HUES64 (cell line): ENCODE results near the gene SFMBT2.

Experiments used
- H3K27ac ChIP-seq: 2 replicates; pipeline ENCODE4 v1.7.0; 2013; ENCODE audit warnings: low read depth, low read length, inconsistent platforms
- H3K27me3 ChIP-seq: 2 replicates; pipeline ENCODE4 v1.6.1; 2013; ENCODE audit warnings: mild to moderate bottlenecking, low read length; ENCODE audit not compliant: insufficient read depth
- H3K36me3 ChIP-seq: 2 replicates; pipeline ENCODE4 v1.6.1; 2013; ENCODE audit warnings: mild to moderate bottlenecking, low read length; ENCODE audit not compliant: insufficient read depth
- H3K4me1 ChIP-seq: 2 replicates; pipeline ENCODE4 v1.6.1; 2013; ENCODE audit warnings: mild to moderate bottlenecking, low read length, moderate library complexity; ENCODE audit not compliant: insufficient read depth
- H3K4me3 ChIP-seq: 2 replicates; pipeline ENCODE4 v1.5.1; 2013; ENCODE audit warnings: mild to moderate bottlenecking, low read length, moderate library complexity
- H3K9ac ChIP-seq: 2 replicates; pipeline ENCODE4 v1.6.1; 2013; ENCODE audit warnings: mild to moderate bottlenecking, low read depth, low read length
- H3K9me3 ChIP-seq: 2 replicates; pipeline ENCODE4 v1.6.1; 2013; ENCODE audit warnings: low read depth, low read length; ENCODE audit not compliant: insufficient read depth
- WGBS: fragments of 150-250, 120-280 bp; methylation state at CpG from one replicate; pipeline ENCODE4 v1.1.7; 2013; ENCODE audit warnings: missing lambda C conversion rate; 5-methylcytosine and 5-hydroxymethylcytosine counted together

SFMBT2 gene

DNA sequence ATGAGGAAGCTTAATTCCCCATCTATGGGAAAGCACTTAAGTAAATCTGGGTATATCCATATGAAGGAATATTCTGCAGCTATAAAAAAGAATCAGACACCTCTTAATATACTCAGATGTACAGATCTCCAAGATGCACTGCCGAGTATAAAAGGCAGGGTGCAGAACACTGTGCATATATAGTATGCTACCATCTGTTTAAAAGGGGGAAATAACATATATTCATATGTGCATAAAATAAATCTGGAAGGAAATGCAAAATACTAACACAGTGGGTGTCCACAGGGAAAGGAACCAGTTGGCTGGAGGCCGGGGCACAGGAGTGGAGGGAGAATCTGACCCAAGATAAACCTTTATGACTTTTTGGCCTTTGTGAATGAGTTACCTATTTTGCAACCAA lies 201.4 kb downstream of the SFMBT2 start:
- WGBS = 95% methylated on average over 2 of the region's 2 CpGs
- Histone ChIP-seq H3K4me1 (peaks cover 5% of the 10 kb centered on the region; the same call in 1 of the 2 replicates), H3K27ac (no peak overlapping the region), H3K4me3 (no peak overlapping the region), H3K36me3 (no peaks in the 10 kb centered on the region; the same call in 1 of the 2 replicates), H3K9ac (no peak overlapping the region), H3K9me3 (no peaks in the 10 kb centered on the region), H3K27me3 (no peaks in the 10 kb centered on the region)

DNA sequence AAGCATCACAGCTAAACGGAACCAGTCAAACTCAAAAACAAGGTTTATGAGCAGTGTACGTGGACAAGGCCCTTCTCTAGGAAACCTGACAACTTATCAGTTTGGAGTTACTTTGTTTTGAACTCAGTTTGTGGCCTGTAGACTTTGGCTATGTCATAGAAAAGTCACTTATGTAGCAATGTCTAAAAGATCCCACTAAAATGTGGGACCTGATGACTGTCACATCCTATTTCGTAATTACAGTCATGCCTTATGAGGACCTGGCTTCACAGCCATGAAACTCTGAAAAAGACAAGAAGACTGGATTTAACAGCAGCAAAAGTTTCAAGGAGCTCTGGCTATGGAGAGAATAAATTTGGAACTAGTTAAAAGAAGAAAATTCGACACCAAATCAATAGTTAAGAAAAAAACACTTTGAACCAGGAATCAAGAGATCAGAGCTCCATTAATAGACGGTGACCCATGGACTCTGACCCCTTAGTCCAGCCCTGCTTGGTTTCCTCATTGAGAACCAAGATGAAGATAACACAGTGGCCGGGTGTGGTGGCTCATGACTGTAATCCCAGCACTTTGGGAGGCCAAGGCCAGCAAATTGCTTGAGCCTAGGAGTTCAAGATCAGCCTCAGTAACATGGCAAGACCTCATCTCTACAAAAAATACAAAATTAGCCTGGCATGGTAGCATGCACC lies 204.3 kb downstream of the SFMBT2 start:
- H3K36me3 ChIP-seq = no peaks in the 10 kb centered on the region; the same call in 1 of the 2 replicates
- H3K4me1 ChIP-seq = peaks cover 3% of the 10 kb centered on the region; the same call in 1 of the 2 replicates
- no peaks in the 10 kb centered on the region for H3K9me3 ChIP-seq
- H3K4me3 ChIP-seq = no peak overlapping the region
- 95% methylated on average over 6 of the region's 6 CpGs for WGBS
- no peaks in the 10 kb centered on the region for H3K27me3 ChIP-seq
- H3K27ac ChIP-seq = no peak overlapping the region
- no peak overlapping the region for H3K9ac ChIP-seq

DNA sequence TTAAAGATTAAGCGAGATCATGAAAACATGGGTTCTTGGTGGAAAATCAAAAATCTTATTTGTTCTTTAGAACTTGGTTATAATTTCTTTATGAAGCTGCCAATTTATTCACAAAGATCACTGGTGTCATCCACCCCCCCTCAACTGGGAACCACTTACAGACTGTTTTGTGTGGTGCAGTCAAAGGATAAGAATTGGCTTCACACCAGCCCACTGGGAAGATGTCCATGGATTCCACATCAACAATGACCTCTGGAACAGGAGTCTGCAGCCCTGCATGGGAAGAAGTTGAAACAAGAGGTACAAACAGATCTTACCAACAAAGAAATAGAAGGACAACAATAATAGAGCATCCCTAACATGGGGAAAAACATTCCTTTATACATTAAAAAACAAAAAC lies 205.2 kb downstream of the SFMBT2 start:
- Histone ChIP-seq H3K27me3 (no peaks in the 10 kb centered on the region), H3K27ac (no peak overlapping the region), H3K36me3 (peaks cover 5% of the 10 kb centered on the region; the same call in 1 of the 2 replicates), H3K9ac (no peak overlapping the region), H3K9me3 (no peaks in the 10 kb centered on the region), H3K4me1 (no peaks in the 10 kb centered on the region), H3K4me3 (no peak overlapping the region)
- WGBS = 100% methylated on average over 1 of the region's 1 CpG

DNA sequence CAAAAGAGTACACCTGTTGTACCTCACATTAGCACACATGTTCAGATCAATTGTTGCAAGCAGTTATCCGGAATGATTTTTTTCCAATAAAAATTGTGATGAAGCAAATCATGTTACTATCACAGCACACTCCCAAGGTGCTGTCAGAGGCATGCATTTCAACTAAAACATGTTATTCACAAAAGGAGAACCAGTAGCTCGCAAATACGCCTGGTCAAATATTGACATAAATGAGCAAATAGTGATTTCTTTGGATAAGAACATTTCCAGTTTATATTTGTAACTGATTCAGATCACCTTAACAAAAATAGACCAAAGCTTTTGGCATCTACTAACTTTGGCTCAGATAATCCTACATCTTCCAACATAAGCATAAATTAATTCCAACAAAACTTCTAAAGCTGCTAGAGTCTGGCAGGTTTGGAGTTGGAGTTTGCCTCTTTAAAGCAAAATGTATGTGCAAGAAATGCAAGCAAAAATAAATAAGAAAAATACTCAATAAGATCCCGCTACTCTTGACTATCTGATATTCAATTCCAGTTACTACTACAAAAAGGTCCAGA lies 208.0 kb downstream of the SFMBT2 start:
- Histone ChIP-seq H3K36me3 (peaks cover 11% of the 10 kb centered on the region; the same call in 1 of the 2 replicates), H3K27ac (no peak overlapping the region), H3K4me1 (no peaks in the 10 kb centered on the region), H3K9ac (no peak overlapping the region), H3K27me3 (no peaks in the 10 kb centered on the region), H3K9me3 (no peaks in the 10 kb centered on the region), H3K4me3 (no peak overlapping the region)
- WGBS = 99% methylated on average over 4 of the region's 4 CpGs

DNA sequence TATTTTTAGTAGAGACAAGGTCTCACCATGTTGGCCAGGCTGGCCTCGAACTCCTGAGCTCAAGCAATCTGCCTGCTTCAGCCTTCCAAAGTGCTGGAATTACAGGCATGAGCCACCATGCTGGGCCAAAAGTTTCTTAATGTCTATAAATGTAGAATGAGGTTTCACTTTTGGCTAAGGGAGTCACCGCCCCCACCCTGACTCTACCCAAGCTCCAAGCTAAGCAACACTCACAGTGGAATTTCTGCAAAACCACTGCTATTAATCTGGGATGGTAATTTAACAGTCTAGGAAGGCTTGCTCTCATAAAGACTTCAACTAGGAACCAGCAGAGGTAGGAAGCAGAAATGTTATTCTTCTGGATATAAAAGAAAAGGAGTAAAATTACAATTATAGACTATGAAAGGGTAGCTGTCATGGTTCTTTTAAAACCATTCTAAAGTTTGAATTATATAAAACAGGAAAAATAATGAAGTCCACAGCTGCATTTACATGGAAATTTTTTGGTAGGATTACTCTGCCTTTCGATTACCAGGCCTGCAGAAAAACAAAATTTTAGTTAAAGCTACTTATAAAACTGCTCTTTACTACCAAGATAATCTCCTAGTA lies 211.6 kb downstream of the SFMBT2 start:
- Histone ChIP-seq H3K27ac (no peak overlapping the region), H3K27me3 (no peaks in the 10 kb centered on the region), H3K4me3 (no peak overlapping the region), H3K4me1 (no peaks in the 10 kb centered on the region), H3K36me3 (peaks cover 26% of the 10 kb centered on the region), H3K9ac (no peak overlapping the region), H3K9me3 (peaks cover 4% of the 10 kb centered on the region; the same call in 1 of the 2 replicates)
- WGBS = 93% methylated on average over 2 of the region's 3 CpGs

DNA sequence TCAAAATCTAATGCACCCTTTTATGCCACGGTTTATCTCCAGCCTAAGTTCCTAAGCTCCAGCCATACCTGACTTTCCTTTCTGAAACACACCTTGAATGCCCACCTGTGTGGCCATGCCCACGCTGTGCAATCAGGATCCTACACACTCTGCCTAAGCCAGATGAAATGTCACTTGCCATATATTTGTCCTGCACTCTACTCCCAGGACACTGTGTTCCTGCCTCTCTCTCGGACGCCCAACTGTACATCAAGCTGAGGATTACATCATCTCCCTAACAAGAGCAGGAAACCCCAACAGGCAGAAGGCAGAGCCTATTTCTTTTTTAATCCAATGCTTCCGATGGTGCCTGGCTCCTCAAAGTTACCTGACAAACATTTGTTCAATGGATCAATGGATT lies 214.6 kb downstream of the SFMBT2 start:
- peaks cover 4% of the 10 kb centered on the region; the same call in 1 of the 2 replicates for H3K9me3 ChIP-seq
- H3K4me3 ChIP-seq = no peak overlapping the region
- no peaks in the 10 kb centered on the region for H3K4me1 ChIP-seq
- 92% methylated on average over 5 of the region's 5 CpGs for WGBS
- no peaks in the 10 kb centered on the region for H3K27me3 ChIP-seq
- no peak overlapping the region for H3K27ac ChIP-seq
- H3K36me3 ChIP-seq = peaks cover 26% of the 10 kb centered on the region
- H3K9ac ChIP-seq = no peak overlapping the region

DNA sequence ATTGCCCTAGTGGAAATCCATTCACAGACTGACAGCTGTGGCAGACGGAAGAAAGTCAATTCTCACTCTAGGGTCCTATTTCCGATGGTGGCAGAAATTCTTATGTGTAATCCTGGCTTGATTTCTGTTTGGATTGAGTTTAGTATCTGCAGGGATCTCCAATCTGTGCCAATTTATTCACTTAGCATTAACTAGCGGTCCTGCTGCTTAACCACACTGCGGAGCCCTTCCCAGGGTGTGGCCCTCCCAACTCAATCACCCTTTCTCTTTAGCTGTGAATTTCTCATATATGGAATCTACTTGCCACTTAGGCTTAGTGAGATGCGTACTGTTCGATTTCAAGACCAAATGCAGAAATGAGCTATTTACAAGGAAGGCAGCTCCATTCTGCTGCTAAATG lies 215.7 kb downstream of the SFMBT2 start:
- Histone ChIP-seq H3K27ac (no peak overlapping the region), H3K9ac (no peak overlapping the region), H3K9me3 (peaks cover 4% of the 10 kb centered on the region; the same call in 1 of the 2 replicates), H3K4me1 (no peaks in the 10 kb centered on the region), H3K4me3 (no peak overlapping the region), H3K36me3 (peaks cover 21% of the 10 kb centered on the region), H3K27me3 (no peaks in the 10 kb centered on the region)
- 94% methylated on average over 6 of the region's 6 CpGs for WGBS

DNA sequence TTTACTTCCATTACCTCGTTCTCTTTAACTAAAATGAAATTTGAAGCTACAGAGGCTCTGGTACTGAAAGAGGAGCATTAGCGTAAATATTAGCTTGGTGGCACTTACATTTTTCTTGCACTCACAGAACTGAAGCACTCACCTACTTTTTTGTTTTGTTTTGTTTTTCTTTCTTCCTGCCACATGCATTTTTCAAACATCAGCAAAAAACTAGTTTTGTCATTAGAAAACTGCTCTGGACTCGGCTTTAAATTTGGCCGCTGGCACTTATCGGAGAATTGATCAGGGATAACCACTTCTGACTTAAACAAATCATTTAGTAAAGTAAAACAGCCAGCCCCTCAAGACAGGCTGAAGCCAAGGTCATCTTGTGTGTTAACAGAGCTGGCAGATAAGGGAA lies 216.3 kb downstream of the SFMBT2 start:
- H3K4me1 ChIP-seq = no peaks in the 10 kb centered on the region
- peaks cover 4% of the 10 kb centered on the region; the same call in 1 of the 2 replicates for H3K9me3 ChIP-seq
- H3K27ac ChIP-seq = no peak overlapping the region
- H3K4me3 ChIP-seq = no peak overlapping the region
- WGBS = 96% methylated on average over 5 of the region's 5 CpGs
- no peaks in the 10 kb centered on the region for H3K27me3 ChIP-seq
- H3K36me3 ChIP-seq = peaks cover 18% of the 10 kb centered on the region
- no peak overlapping the region for H3K9ac ChIP-seq

DNA sequence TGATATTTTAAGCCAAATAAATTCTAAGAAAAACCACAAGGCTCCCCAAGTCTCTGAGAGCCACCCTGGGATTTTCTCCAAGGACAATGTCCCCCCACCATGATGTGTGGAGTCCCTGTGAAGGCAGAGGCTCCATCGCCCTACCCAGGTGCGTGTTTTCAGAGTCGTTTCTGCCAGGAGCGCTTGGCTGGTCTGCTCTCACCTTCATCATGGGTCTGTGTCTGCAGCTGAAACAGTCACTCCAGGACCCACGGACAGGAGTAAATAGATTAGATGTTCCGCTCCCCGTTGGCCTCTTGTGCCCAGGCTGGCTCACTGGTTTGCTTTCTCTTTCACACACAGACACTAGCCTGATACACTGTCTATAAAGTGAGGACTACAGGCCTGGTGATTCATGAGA lies 217.5 kb downstream of the SFMBT2 start:
- Histone ChIP-seq H3K9ac (no peak overlapping the region), H3K4me1 (no peaks in the 10 kb centered on the region; the same call in 1 of the 2 replicates), H3K36me3 (peaks cover 16% of the 10 kb centered on the region), H3K27me3 (no peaks in the 10 kb centered on the region), H3K4me3 (no peak overlapping the region), H3K9me3 (peaks cover 4% of the 10 kb centered on the region; the same call in 1 of the 2 replicates), H3K27ac (no peak overlapping the region)
- 97% methylated on average over 7 of the region's 7 CpGs for WGBS

DNA sequence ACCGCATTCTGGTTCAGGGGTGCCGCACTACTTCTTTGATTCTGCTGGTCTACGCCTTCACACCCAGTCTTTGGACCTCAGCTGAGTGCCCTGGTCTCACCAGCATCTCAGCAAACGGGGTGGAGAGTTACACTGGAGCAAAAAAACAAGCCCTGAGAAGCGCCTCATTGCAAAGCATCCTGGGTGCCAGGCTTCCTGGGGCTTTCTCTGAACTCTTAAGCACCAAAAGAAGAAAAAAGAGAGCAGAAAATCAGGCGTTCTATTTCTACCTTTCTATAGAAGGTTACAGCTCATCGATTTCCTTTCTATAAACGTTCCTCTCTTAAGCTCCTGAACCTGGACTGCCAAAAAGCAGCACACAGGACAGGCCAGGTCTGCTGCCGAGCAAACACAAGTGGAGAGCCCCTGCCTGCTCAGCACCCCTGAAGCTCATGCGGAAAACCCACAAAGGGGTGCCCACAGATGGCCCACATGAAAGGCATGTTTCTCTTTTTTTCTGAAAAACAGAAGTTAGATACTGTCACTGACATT lies 217.9 kb downstream of the SFMBT2 start:
- Histone ChIP-seq H3K36me3 (peaks cover 15% of the 10 kb centered on the region), H3K4me3 (no peak overlapping the region), H3K9me3 (peaks cover 4% of the 10 kb centered on the region; the same call in 1 of the 2 replicates), H3K27me3 (no peaks in the 10 kb centered on the region), H3K9ac (no peak overlapping the region), H3K4me1 (no peaks in the 10 kb centered on the region; the same call in 1 of the 2 replicates), H3K27ac (no peak overlapping the region)
- 92% methylated on average over 10 of the region's 10 CpGs for WGBS

DNA sequence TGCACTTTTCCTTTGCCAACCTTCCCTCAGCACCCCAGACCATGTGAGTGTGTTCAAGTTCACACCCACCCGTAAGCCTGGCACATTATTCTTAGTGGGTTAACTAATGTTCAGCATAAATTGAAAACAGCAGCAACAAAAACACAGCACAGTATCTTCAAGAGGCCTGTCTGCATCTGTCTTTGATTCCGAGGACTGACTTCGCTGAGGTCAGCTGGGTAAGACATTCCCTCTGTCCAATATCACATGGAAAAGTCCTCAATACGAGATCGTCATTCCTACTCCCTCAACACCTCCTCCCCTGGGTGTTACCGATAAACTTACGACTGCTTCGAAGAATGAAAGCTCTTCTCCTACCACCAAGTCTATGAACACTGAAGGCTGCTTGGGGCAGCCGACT lies 218.8 kb downstream of the SFMBT2 start:
- WGBS = 95% methylated on average over 9 of the region's 9 CpGs
- Histone ChIP-seq H3K4me3 (no peak overlapping the region), H3K36me3 (peaks cover 9% of the 10 kb centered on the region; the same call in 1 of the 2 replicates), H3K9me3 (peaks cover 4% of the 10 kb centered on the region; the same call in 1 of the 2 replicates), H3K27ac (no peak overlapping the region), H3K4me1 (no peaks in the 10 kb centered on the region; the same call in 1 of the 2 replicates), H3K9ac (no peak overlapping the region), H3K27me3 (no peaks in the 10 kb centered on the region)
